ENCODE measurements around the gene SLC16A8.
A peak's percentile ranks its signal among the peaks of the same experiment; 100 is the strongest.
"Not testable (repeated sequence)": the region's sequence is repeated elsewhere in the genome, so short reads cannot be mapped to it uniquely, and the experiment has no call there.

SLC16A8 gene, protein sequence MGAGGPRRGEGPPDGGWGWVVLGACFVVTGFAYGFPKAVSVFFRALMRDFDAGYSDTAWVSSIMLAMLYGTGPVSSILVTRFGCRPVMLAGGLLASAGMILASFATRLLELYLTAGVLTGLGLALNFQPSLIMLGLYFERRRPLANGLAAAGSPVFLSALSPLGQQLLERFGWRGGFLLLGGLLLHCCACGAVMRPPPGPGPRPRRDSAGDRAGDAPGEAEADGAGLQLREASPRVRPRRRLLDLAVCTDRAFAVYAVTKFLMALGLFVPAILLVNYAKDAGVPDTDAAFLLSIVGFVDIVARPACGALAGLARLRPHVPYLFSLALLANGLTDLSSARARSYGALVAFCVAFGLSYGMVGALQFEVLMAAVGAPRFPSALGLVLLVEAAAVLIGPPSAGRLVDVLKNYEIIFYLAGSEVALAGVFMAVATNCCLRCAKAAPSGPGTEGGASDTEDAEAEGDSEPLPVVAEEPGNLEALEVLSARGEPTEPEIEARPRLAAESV

GRCh38 chr22:38083931-38084631 lies at the start of gene SLC16A8:
TSS of gene SLC16A8 (minus strand) at chr22:38084184. CDS start at chr22:38082873, 1,311 bp downstream.
- DNase-seq: no peak

GRCh38 chr22:38133331-38133730 lies 49.3 kb upstream of the SLC16A8 start:
- DNase-seq: no peak

GRCh38 chr22:38132794-38133193 lies 48.8 kb upstream of the SLC16A8 start:
- DNase-seq: no peak

GRCh38 chr22:38132136-38132535 lies 48.2 kb upstream of the SLC16A8 start:
- DNase-seq: no peak

GRCh38 chr22:38131399-38131798 lies 47.4 kb upstream of the SLC16A8 start:
- no peak for DNase-seq

DNA sequence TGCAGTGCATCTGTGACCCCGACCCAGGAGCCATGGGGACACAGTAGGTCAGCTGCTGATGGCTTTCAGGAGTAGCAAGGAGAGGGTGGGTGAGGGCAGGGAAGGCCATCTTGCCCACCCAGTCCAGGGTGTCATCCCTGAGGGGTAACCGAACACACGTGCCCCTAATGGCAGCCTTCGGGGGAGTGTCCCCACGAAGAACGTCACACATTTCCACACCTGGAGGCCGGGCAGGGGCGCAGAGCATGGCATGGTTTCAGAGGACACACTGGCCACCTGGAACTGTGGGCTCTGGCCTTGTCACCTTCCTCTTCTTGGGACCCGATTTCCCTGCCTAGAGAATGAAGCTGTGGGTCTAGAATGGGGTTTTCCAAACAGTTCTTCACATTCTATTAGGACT lies 45.9 kb upstream of the SLC16A8 start:
- no peak for DNase-seq

DNA sequence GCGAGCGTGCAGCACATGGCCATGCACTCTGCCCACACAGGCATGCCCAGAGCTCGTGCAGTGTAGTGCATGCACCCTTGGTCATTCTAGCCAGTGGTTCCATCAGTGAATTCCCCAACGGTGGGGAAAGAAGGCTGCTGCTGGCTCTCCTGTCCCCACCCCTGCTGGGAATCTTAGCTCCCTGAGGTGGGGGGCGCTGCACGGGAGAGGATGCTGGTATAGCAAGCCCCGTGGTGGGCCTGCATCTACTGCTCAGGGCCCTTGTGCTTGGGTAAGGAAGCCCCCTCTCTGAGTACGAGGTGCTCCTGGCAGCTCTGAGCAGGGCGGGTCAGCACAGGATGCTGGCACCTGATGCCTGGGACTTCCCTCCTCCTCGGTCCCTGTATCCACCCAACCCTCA lies 45.0 kb upstream of the SLC16A8 start:
- no peak for DNase-seq

DNA sequence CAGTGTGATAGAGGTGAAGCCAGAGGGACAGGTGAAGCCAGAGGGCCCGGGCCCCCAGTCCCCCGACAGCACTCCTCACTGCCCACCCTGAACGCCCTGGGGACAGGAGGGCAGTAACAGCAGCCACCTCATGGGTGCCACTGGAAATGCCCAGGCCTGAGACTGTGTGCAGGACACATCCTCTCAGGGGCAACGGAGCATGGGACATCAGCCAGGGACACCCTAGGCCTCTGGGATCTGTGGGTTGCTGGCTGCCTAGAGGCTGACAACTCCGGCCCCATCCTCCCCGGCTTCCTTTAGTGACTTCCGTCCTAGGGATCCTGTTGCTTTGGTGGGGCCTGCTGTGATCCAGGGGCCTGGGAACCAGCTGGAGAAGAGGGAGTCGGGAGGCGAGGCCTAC lies 43.9 kb upstream of the SLC16A8 start:
- DNase-seq: no peak

DNA sequence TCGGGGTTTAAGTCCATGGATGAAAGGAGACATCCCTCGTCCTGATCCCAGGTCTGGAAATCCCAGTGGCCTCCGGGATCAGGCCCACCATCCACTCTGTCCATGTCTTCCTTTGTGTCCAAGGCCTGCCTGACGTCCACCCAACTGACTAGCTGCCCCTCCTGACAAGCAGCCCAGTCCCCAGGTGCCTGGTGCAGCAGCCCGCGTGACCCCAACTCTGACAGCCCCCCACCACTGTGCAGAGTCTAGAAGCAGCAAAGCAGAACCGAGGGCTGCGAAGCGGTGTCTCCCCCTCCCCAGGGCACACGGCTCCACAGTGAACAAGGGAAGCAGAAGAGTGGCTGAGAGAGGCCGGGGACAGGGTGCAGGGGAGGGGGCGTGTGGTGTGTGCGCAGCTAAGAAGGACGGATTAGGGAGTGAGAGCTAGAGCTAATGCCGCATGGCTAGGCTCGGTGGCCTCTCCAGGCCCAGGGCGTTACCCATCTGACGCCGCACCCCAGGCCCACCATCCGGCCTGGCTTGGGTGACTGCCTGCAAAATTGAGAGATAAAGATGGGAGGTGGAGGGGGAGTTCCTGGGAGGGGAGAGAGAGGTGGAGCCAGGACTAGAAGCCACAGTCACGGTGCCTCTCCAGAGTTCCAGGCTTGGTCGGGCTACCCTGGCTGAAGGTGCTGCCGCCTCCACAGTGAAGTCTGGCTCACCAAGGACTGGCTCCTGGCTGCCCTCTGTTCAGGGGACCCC lies 43.1 kb upstream of the SLC16A8 start:
- DNase-seq: no peak

GRCh38 chr22:38125751-38126201 lies 41.8 kb upstream of the SLC16A8 start:
- no peak for DNase-seq

DNA sequence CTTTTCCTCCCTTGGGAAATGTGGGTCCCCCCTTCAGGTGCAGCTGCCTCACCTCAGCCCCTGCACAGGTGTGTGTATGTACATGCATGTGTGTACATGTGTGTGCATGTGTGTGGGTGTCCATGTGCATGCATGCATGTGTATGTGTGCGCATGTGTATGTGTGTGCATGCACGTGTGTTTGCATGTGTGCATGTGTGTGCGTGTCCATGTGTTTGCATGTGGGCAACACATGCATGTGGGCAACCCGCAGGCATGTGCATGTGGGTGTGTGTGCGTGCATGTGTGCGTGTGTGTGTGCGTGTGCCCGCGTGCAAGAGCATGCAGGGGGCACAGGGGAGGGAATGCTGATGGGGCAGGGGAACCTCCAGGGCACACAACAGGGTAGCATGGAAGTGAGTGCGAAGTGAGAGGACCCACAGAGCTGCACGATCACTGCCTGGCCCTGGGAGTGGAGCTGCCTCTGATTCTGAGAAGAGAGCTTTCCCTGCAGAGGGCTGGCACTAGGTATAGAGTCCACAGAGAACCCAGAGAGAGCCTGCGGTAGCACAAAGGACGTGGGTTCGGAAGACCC lies 41.1 kb upstream of the SLC16A8 start:
- no peak for DNase-seq

DNA sequence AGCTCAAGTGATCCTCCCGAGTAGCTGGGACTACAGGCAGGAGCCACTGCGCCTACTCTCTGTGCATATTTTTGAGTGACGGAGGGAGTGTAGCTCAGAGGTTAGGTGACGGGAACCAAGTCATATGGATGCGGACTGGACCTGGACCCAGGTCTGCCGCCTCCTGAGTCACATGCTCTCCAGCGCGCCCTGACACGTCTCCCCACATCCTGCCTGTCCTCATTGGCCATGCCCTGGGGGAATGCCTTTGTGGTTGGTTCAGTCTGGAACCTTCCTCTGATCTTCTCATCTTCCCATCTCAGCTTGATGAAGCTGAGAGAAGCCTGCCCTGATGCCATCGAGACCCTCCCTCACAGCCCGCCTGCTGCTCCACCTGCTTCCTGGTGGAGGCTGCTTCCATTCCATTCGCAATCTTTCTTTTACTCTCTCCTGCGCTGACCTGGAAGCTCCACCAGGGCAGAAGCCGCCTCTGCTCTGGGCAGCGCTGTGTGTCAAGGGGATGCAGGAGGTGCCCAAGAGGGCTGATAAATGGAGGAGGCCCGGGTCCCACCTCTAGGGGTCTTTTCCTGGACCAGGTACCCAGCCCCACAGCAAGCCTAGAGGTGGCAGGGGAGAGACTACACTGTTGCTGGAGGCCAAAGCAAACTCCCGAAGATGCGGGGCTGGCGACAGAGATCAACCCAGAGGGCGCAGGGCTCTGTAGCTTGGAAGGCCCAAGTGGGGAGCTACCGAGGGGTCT lies 40.4 kb upstream of the SLC16A8 start:
- DNase-seq: no peak

DNA sequence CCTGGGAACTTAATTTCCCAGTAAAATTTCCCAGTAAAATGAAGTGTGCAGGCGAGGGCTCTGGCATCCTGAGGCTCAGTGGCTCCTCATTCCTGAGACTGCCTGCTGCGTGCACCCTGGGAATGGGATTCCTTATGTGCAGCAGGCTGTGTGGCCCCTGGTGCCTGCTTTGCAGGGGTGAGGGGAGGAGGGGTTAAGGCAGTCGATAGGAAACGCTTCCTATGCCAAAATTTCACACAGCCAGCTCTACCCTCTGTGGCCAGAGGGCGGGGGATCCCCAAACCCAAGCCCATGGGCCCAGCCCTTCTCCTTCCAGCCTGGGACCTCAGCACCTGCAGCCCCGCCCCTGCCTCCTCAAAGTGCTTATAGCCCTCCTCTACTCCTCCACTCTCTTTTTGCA lies 38.6 kb upstream of the SLC16A8 start:
- DNase-seq: no peak

GRCh38 chr22:38120359-38121110 lies 36.6 kb upstream of the SLC16A8 start:
- no peak for DNase-seq

DNA sequence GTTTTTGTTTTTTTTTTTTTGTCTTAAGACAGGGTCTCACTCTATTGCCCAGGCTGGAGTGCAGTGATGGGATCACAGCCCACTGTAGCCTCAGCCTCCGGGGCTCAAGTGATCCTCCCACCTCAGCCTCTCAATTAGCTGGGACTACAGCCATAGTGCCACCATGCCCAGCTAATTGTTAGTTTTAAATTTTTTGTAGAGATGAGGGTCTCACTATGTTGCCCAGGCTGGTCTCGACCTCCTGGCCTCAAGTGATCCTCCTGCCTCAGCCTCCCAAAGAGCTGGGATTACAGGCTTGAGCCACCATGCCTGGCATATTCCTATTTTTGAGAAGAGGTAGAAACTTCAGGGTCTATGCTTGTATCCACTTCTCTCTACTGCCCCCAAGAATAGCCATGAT lies 34.8 kb upstream of the SLC16A8 start:
- DNase-seq: not testable (repeated sequence)

GRCh38 chr22:38118182-38118581 lies 34.2 kb upstream of the SLC16A8 start:
- DNase-seq: no peak

GRCh38 chr22:38117556-38117955 lies 33.6 kb upstream of the SLC16A8 start:
- DNase-seq: not testable (repeated sequence)

DNA sequence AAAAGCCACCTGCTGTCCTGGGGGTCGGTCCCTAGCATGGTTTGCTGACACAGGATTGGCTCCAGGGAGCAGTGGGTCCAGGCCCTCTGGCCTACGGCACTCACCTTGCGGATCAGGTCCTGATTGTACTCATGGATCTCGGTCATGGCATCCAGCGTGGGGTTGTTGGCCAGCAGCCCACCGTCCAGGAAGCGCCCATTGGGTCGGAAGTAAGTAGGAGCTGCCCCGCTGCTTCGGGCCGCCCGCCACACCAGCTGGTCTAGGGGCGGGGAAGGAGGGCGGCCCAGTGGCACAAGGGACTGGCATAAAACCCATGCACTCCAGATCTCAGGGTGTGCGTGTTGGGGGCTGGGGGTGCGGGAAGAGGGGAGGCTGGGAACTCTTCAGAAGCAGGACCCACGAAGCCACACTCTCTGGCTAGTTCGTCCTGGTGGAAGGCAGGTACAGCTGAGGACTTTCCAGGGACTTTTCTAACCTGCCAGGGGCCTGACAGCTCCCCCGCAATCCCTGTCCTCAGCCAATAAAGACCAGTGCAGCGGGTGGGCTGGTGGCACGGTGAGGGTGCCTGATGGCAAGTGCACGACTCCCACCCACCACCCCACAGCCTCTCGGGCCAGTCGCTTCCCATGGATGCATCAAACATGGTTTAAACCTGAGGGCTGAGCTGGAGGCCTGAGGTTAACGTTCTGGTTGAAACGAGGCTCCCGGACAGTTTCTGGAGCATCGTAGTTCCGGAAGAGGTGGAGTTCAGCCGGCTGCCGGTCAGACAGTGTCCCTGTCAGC lies 31.6 kb upstream of the SLC16A8 start:
- DNase-seq: no peak

GRCh38 chr22:38114484-38115398 lies 30.8 kb upstream of the SLC16A8 start:
- DNase-seq: peak; percentile 43

DNA sequence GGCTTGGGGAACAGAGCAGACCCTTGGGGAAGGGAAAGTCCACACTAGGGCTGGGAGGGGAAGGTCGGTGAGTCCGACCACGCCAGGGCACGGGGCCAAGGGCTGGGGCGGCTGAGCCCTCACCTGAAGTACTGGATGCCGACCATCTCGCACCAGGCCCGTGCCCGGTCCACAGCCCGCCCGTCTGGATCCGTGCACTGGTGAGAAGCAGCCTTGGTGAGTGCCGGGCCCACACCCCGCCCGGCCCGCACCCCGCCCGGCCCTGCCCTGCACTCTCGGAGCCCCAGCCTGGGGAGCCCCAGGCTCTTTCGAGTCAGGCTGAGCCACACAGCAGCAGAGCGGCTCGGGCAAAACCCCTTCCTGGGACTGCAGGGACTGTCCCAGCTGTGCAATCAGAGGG lies 28.4 kb upstream of the SLC16A8 start:
- no peak for DNase-seq

All from NCI-H1436 (cell line).